Spleen (tissue), 11 donors: ENCODE results near the gene SHQ1. TPM values are rescaled to one million over a fixed set of nuclear protein-coding genes. Genes with fewer than 3 reads are reported as not detected.

ENCODE experiments used
- DNase-seq: peaks from one replicate; pipeline ENCODE4 v3.0.0-alpha.2; 2020
- H3K27ac ChIP-seq, 8 donors: fragments of 200-600 bp; sonication (generic) in 7 of 8; 1 replicate in 4 of 8; 2 replicates in 4 of 8; pipeline versions ENCODE4 v1.5.0 to v1.8.0; 2016 to 2021; ENCODE audit warnings: inconsistent platforms in 4 of 8, mild to moderate bottlenecking in 4 of 8, moderate library complexity in 1 of 8
- H3K27me3 ChIP-seq, 7 donors: fragments of 200-600 bp; sonication (generic) in 6 of 7; replicated peaks in 1 of 7; 1 replicate in 4 of 7; 2 replicates in 3 of 7; pipeline versions ENCODE4 v1.5.0 to v1.8.0; 2016 to 2021; ENCODE audit warnings: inconsistent platforms in 3 of 7, mild to moderate bottlenecking in 1 of 7
- H3K36me3 ChIP-seq, 6 donors: fragments of 200-600 bp; sonication (generic) in 5 of 6; 1 replicate in 4 of 6; 2 replicates in 2 of 6; pipeline versions ENCODE4 v1.5.0 to v1.8.0; 2016 to 2021; ENCODE audit warnings: inconsistent platforms in 2 of 6
- H3K4me1 ChIP-seq, 6 donors: fragments of 200-600 bp; sonication (generic) in 5 of 6; 1 replicate in 3 of 6; 2 replicates in 3 of 6; pipeline versions ENCODE4 v1.5.0 to v1.8.0; 2016 to 2021; ENCODE audit warnings: inconsistent platforms in 3 of 6
- H3K4me3 ChIP-seq, 8 donors: fragments of 200-600 bp; sonication (generic) in 7 of 8; 1 replicate in 4 of 8; 2 replicates in 4 of 8; pipeline versions ENCODE4 v1.5.0 to v1.8.0; 2016 to 2021; ENCODE audit warnings: inconsistent platforms in 4 of 8, mild to moderate bottlenecking in 4 of 8, moderate library complexity in 2 of 8
- H3K9me3 ChIP-seq, 8 donors: fragments of 200-600 bp; sonication (generic) in 7 of 8; 1 replicate in 4 of 8; 2 replicates in 4 of 8; pipeline versions ENCODE4 v1.5.0 to v1.8.0; 2016 to 2021; ENCODE audit warnings: inconsistent platforms in 4 of 8
- CTCF ChIP-seq, 11 experiments: fragments of 200-600 bp in 7 of 11; fragments of 450-650 bp in 4 of 11; sonication (generic) in 4 of 11; IDR thresholded peaks in 8 of 11; conservative IDR thresholded peaks in 3 of 11; 1 replicate in 7 of 11; 2 replicates in 4 of 11; pipeline versions ENCODE4 v1.4.0 to v1.8.0; 2016 to 2021; ENCODE audit warnings: antibody characterized with exemption in 11 of 11, inconsistent platforms in 4 of 11, mild to moderate bottlenecking in 1 of 11
- POLR2A ChIP-seq, 3 donors: fragments of 450-650 bp; IDR thresholded peaks; one replicate each; pipeline ENCODE4 v1.5.1; 2017; ENCODE audit warnings: antibody characterized with exemption in 3 of 3, mild to moderate bottlenecking in 1 of 3
- POLR2AphosphoS5 ChIP-seq, 3 donors: sonication (generic); formaldehyde crosslinking; IDR thresholded peaks; one replicate each; pipeline ENCODE4 v1.5.1; 2017; ENCODE audit warnings: antibody characterized with exemption in 3 of 3
- WGBS, 5 donors: extraction: QIAGEN DNeasy Blood & Tissue Kit in 3 of 5; methylation state at CpG; one replicate each; pipeline versions ENCODE4 v1.1.5 to v1.1.7; 2013 to 2018; 5-methylcytosine and 5-hydroxymethylcytosine counted together
- intact Hi-C: fragments of 100-400 bp; cut with DNase I; formaldehyde crosslinking; loops from one replicate; pipeline ENCODE4 v1.15.0; 2023; ENCODE audit warnings: low total_unique reads
- polyA plus RNA-seq, 3 donors: library from polyadenylated mRNA; stranded (reverse); fragments of 200-250 nt; gene quantifications; one replicate each; pipeline ENCODE4 v1.2.1, GENCODE V29; 2013
- total RNA-seq, 7 donors: library from RNA; depleted of rRNA in 3 of 7; stranded (reverse); fragments of >200 nt in 3 of 7; fragmentation: NEBNext Ultra II Directional in 4 of 7; extraction: Animal tissue kit (Norgen Biotek cat#: 25700) in 4 of 7; gene quantifications; one replicate each; pipeline versions ENCODE4 v1.1.0 to v1.2.1, GENCODE V29; 2016 to 2021
- donor health status: healthy with polysubstance abuse.
- donor health status: DM: no; HTN: no; CAD: no; lungs with moderate emphysema.
- donor health status: DM: no; HTN: no; CAD: no.
- donor health status: Bipolar disorder and iron deficiency.
- donor health status: healthy.
- donor health status: DM: no; HTN: no; CAD: no.
- donor health status: DM: yes; HTN: yes; CAD: no.

SHQ1 gene
- total and polyA plus RNA-seq, 10 donors = 6.7 to 28.6 (median 16.7) TPM

- DNase-seq = no peak
Measured at GRCh38 chr3:72891053-72891855, 43.0 kb upstream of the SHQ1 start.

GRCh38 chr3:72890166-72890925, 42.1 kb upstream of the SHQ1 start:
- no peaks in the 10 kb centered on the region for H3K9me3 ChIP-seq
- WGBS, 5 donors = 90 to 94% (median 92%) methylated on average over 10 of the region's 10 CpGs
- DNase-seq = no peak
- no peak overlapping the region for H3K27ac ChIP-seq
- no peak for TF ChIP-seq POLR2A (IDR thresholded peaks at IDR 0.05)
- TF ChIP-seq POLR2AphosphoS5 (IDR thresholded peaks at IDR 0.05) = no peak
- TF ChIP-seq CTCF (IDR thresholded peaks at IDR 0.05 in 8 of 11, conservative IDR thresholded peaks at IDR 0.05 in 3 of 11) = no peak
- no peaks in the 10 kb centered on the region for H3K36me3 ChIP-seq
- peaks cover 0 to 96% (median 22%) of the 10 kb centered on the region in 7 donors for H3K27me3 ChIP-seq
- no peak overlapping the region for H3K4me3 ChIP-seq
- H3K4me1 ChIP-seq = peaks cover 6 to 25% (median 19%) of the 10 kb centered on the region in 6 donors
- intact Hi-C loops = no loop called here

More at GRCh38 chr3:72891053-72891855, 43.0 kb upstream of the SHQ1 start:
- H3K9me3 ChIP-seq = no peaks in the 10 kb centered on the region
- intact Hi-C loops = no loop called here
- no peak for TF ChIP-seq POLR2AphosphoS5 (IDR thresholded peaks at IDR 0.05)
- no peak for TF ChIP-seq POLR2A (IDR thresholded peaks at IDR 0.05)
- no peak for TF ChIP-seq CTCF (IDR thresholded peaks at IDR 0.05 in 8 of 11, conservative IDR thresholded peaks at IDR 0.05 in 3 of 11)
- H3K4me1 ChIP-seq = peaks cover 6 to 25% (median 19%) of the 10 kb centered on the region in 6 donors
- H3K27me3 ChIP-seq = peaks cover 0 to 93% (median 22%) of the 10 kb centered on the region in 7 donors
- H3K36me3 ChIP-seq = no peaks in the 10 kb centered on the region
- H3K27ac ChIP-seq = no peak overlapping the region
- no peak overlapping the region for H3K4me3 ChIP-seq
- WGBS, 5 donors = 40 to 64% (median 55%) methylated on average over 8 of the region's 8 CpGs

GRCh38 chr3:72889310-72890165, 41.3 kb upstream of the SHQ1 start:
- Histone ChIP-seq H3K4me3 (no peak overlapping the region), H3K27me3 (peaks cover 0 to 90% (median 22%) of the 10 kb centered on the region in 7 donors), H3K4me1 (peaks cover 6 to 25% (median 19%) of the 10 kb centered on the region in 6 donors), H3K9me3 (no peaks in the 10 kb centered on the region), H3K36me3 (no peaks in the 10 kb centered on the region), H3K27ac (no peak overlapping the region)
- intact Hi-C loops = no loop called here
- 79 to 87% (median 85%) methylated on average over 13 of the region's 13 CpGs for WGBS, 5 donors
- no peak for TF ChIP-seq POLR2A (IDR thresholded peaks at IDR 0.05)
- TF ChIP-seq CTCF (IDR thresholded peaks at IDR 0.05 in 8 of 11, conservative IDR thresholded peaks at IDR 0.05 in 3 of 11) = no peak
- no peak for TF ChIP-seq POLR2AphosphoS5 (IDR thresholded peaks at IDR 0.05)
- DNase-seq = no peak
